ENCODE measurements around the gene BEGAIN. TPM values are rescaled to one million over a fixed set of nuclear protein-coding genes. Genes with fewer than 3 reads are reported as not detected.

The BEGAIN gene
- total and polyA plus RNA-seq, 2 donors (not counting 3 experiments of a cell fraction or from before 2014, with no cell fraction given): 0.49 TPM; not detected in 1

DNA sequence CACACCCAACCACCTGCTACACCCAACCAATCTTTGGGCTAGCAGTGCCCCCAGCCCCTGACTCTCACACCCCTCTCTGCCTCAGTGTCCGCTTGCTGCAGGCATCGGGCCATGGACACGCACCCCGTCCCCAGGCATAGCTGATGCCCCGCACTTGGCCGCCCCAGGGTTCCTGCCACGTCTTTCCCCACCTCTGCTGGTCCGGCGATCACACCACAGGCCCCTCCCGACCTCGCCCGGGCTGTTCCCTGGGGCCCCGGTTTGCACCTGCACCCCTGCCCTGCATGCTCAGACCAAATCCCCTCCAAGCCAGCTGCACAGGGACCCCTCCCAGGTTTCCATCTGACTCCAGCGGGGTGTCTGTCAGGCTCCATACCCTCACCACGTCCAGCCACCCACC is 38.3 kb downstream of the BEGAIN start:
- dilution Hi-C loops (cut with MboI; ENCODE audit: extremely low pct_ligation_motif_present, low sequenced_read_pairs) (no loop called here), intact Hi-C loops (cut with micrococcal nuclease) (loop anchor here (5.0 to 10.0 kb wide), 2 partner anchors 134 to 162 kb away; no protein-coding TSS in a partner anchor)
- no peak for DNase-seq (ENCODE audit: low read depth, low spot score)
- ChIA-PET CTCF (no interaction called here), POLR2A (no interaction called here)
- Histone ChIP-seq H4K20me1 (replicated peaks; ENCODE audit: control insufficient read depth, extremely low read depth, insufficient read depth, low read length) (no peaks in the 10 kb centered on the region), H3K4me2 (ENCODE audit: insufficient read depth, low read length) (no peak overlapping the region), H3K9me3 (replicated peaks; ENCODE audit: control insufficient read depth, insufficient read depth, low read length) (no peaks in the 10 kb centered on the region), H3K79me2 (ENCODE audit: control insufficient read depth, insufficient read depth, low read length) (no peaks in the 10 kb centered on the region), H3K36me3 (ENCODE audit: control insufficient read depth in 2 of 2, extremely low read depth in 1 of 2, insufficient read depth in 2 of 2, low read length in 2 of 2) (no peaks in the 10 kb centered on the region), H2AFZ (ENCODE audit: low read depth, low read length) (no peak overlapping the region), H3K27ac (ENCODE audit: insufficient read depth, low read depth, low read length) (no peak overlapping the region), H3K4me1 (ENCODE audit: control insufficient read depth, extremely low read depth, insufficient read depth, low read length) (peaks cover 6% of the 10 kb centered on the region), H3K4me3 (replicated peaks in 1 of 3; ENCODE audit: insufficient read depth in 1 of 3, low read depth in 1 of 3, low read length in 3 of 3) (no peak overlapping the region), H3K27me3 (ENCODE audit: control insufficient read depth in 2 of 2, insufficient read depth in 2 of 2, low read length in 2 of 2) (no peaks in the 10 kb centered on the region), H3K9me1 (replicated peaks; ENCODE audit: control insufficient read depth, extremely low read depth, insufficient read depth, low read length) (no peaks in the 10 kb centered on the region), H3K9ac (replicated peaks; ENCODE audit: extremely low read depth, insufficient read depth, low read length) (no peak overlapping the region)
- TF ChIP-seq GATA2 (IDR thresholded peaks at IDR 0.05; ENCODE audit: insufficient read depth, insufficient read length, low read depth, low read length) (no peak), MYC (IDR thresholded peaks at IDR 0.05; ENCODE audit: low read depth, low read length) (no peak), MAX (IDR thresholded peaks at IDR 0.05; ENCODE audit: insufficient read depth, insufficient read length) (no peak)
- BruUV-seq (replicated peaks): no TSS peak
- no peak for FAIRE-seq

DNA sequence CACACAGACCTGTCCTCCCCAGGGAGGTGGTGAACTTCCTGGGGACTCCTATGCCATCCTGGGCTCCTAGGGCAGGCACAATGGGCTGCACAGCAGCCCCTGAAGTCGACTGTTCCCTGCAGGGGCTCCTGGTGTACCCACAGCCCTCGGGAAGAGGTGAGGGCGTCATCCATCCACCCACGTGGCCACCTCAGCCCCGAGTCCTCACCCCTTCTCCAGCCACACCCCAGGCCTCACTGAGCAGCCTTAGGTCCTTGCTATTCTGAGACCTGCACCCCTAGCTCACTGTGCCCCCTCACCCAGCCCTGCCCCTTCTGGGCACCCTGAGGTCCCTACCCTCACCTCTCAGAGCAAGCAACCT is 38.9 kb downstream of the BEGAIN start:
- Histone ChIP-seq H3K36me3 (ENCODE audit: control insufficient read depth in 2 of 2, extremely low read depth in 1 of 2, insufficient read depth in 2 of 2, low read length in 2 of 2) (no peaks in the 10 kb centered on the region), H3K4me3 (replicated peaks in 1 of 3; ENCODE audit: insufficient read depth in 1 of 3, low read depth in 1 of 3, low read length in 3 of 3) (no peak overlapping the region), H3K27ac (ENCODE audit: insufficient read depth, low read depth, low read length) (no peak overlapping the region), H3K9ac (replicated peaks; ENCODE audit: extremely low read depth, insufficient read depth, low read length) (no peak overlapping the region), H4K20me1 (replicated peaks; ENCODE audit: control insufficient read depth, extremely low read depth, insufficient read depth, low read length) (no peaks in the 10 kb centered on the region), H3K27me3 (ENCODE audit: control insufficient read depth in 2 of 2, insufficient read depth in 2 of 2, low read length in 2 of 2) (no peaks in the 10 kb centered on the region), H3K79me2 (ENCODE audit: control insufficient read depth, insufficient read depth, low read length) (no peaks in the 10 kb centered on the region), H3K9me3 (replicated peaks; ENCODE audit: control insufficient read depth, insufficient read depth, low read length) (no peaks in the 10 kb centered on the region), H2AFZ (ENCODE audit: low read depth, low read length) (peak overlapping the region; percentile 11), H3K4me1 (ENCODE audit: control insufficient read depth, extremely low read depth, insufficient read depth, low read length) (peaks cover 6% of the 10 kb centered on the region), H3K9me1 (replicated peaks; ENCODE audit: control insufficient read depth, extremely low read depth, insufficient read depth, low read length) (no peaks in the 10 kb centered on the region), H3K4me2 (ENCODE audit: insufficient read depth, low read length) (no peak overlapping the region)
- dilution Hi-C loops (cut with MboI; ENCODE audit: extremely low pct_ligation_motif_present, low sequenced_read_pairs): no loop called here
- intact Hi-C loops (cut with micrococcal nuclease): loop anchor here (5.0 to 10.0 kb wide), 2 partner anchors 133 to 161 kb away; no protein-coding TSS in a partner anchor
- no peak for FAIRE-seq
- POLR2A ChIA-PET: no interaction called here
- DNase-seq (ENCODE audit: low read depth, low spot score): no peak
- TF ChIP-seq CTCF (IDR thresholded peaks at IDR 0.05; ENCODE audit: extremely low read depth in 1 of 2, insufficient read depth in 1 of 2, low read depth in 1 of 2, low read length in 2 of 2) (no peak), MYC (IDR thresholded peaks at IDR 0.05; ENCODE audit: low read depth, low read length) (no peak), POLR2A (IDR thresholded peaks at IDR 0.05; ENCODE audit: low read depth, low read length) (no peak), JUN (IDR thresholded peaks at IDR 0.05; ENCODE audit: borderline replicate concordance, insufficient read depth, insufficient read length, low read depth) (no peak), MAX (IDR thresholded peaks at IDR 0.05; ENCODE audit: insufficient read depth, insufficient read length) (no peak), FOS (IDR thresholded peaks at IDR 0.05; ENCODE audit: borderline replicate concordance, insufficient read depth, low read length) (no peak), GATA2 (IDR thresholded peaks at IDR 0.05; ENCODE audit: insufficient read depth, insufficient read length, low read depth, low read length) (no peak), POLR2AphosphoS5 (IDR thresholded peaks at IDR 0.05; ENCODE audit: insufficient read depth, low read depth, low read length) (no peak), EZH2 (IDR thresholded peaks at IDR 0.05; ENCODE audit: borderline replicate concordance, low read depth, low read length, severe bottlenecking) (no peak)
- CTCF ChIA-PET: no interaction called here
- no TSS peak for BruUV-seq (replicated peaks)
